Measurements from ENCODE around the gene LIME1. TPM values are rescaled to one million over a fixed set of nuclear protein-coding genes. Genes with fewer than 3 reads are reported as not detected.

LIME1 gene
- total RNA-seq, 1 experiment from 2014 or later: 27.4 TPM

DNA sequence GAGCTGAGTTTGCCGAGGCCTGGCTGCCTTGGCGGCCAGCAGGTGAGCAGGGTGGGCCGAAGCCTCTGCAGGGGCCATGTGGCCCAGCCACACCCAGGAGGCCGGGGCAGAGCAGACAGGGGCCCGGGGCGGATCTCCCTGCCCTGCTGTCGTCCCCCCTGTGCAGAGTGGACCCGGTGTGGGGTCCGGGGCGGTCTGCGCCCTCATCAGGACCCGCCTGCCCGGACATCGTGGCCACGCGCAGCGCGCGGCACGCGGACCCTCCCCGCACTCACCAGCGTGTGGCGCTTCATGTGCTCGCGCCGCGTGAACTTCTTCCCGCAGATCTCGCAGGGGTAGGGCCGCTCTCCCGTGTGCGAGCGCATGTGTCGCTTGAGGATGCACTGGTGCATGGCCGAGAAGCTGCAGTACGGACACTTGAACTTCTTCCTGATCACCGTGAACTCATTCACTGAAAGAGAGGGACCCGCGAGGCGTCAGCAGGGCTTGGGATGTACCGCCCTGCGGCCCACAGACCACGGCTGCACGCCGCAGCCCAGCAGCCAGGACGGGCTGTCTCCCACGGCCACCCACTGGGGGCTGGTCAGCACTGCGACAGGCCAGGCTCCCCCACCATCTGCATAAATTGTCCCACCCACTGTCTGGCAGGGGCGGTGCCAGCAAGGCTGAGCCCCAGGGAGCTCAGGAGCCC is 16.1 kb downstream of the LIME1 start:
- no peak overlapping the region for H3K4me2 ChIP-seq (ENCODE audit: low read length)
- ChIA-PET POLR2A (no interaction called here), CTCF (no interaction called here), RAD21 (ENCODE audit: low non-redundant PET in 1 of 2, low total read pairs in 2 of 2, uncharacterized antibody in 2 of 2, unreplicated experiment in 2 of 2) (no interaction called here)
- no peak overlapping the region for H3K9ac ChIP-seq (ENCODE audit: low read length)
- no peaks in the 10 kb centered on the region for H3K27me3 ChIP-seq (ENCODE audit: insufficient read depth, low read length)
- DNase-seq (ENCODE audit: low read depth, low spot score) (no peak), ATAC-seq (peak; percentile 39; the same call in 1 of the 2 replicates)
- no peaks in the 10 kb centered on the region for H3K9me2 ChIP-seq (ENCODE audit: insufficient read depth)
- H2AFZ ChIP-seq (ENCODE audit: low read depth, low read length, poor library complexity, severe bottlenecking): no peak overlapping the region
- no peak overlapping the region for H3K4me3 ChIP-seq (replicated peaks in 1 of 2; ENCODE audit: low read depth in 1 of 2, low read length in 2 of 2)
- no peak overlapping the region for H3K27ac ChIP-seq (ENCODE audit: low read depth, low read length)
- TF ChIP-seq, protein P1, sequence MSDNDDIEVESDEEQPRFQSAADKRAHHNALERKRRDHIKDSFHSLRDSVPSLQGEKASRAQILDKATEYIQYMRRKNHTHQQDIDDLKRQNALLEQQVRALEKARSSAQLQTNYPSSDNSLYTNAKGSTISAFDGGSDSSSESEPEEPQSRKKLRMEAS (IDR thresholded peaks at IDR 0.05): no peak
- TF ChIP-seq YY1 (IDR thresholded peaks at IDR 0.05; ENCODE audit: extremely low read depth, insufficient replicate concordance, low read depth, low read length) (no peak), POLR2A (IDR thresholded peaks at IDR 0.05; ENCODE audit: borderline replicate concordance, extremely low read depth, insufficient read depth, insufficient read length) (no peak), ELF1 (IDR thresholded peaks at IDR 0.05; ENCODE audit: borderline replicate concordance, low read depth) (no peak)
- H4K20me1 ChIP-seq (ENCODE audit: insufficient read depth): no peaks in the 10 kb centered on the region
- intact Hi-C loops (cut with micrococcal nuclease): no loop called here
- H3K79me2 ChIP-seq (ENCODE audit: insufficient read depth, low read length): no peaks in the 10 kb centered on the region
- no peaks in the 10 kb centered on the region for H3K4me1 ChIP-seq (ENCODE audit: control insufficient read depth in 1 of 2, insufficient read depth in 2 of 2, low read length in 2 of 2)
- no TSS peak for BruUV-seq (replicated peaks)
- no peaks in the 10 kb centered on the region for H3K9me3 ChIP-seq (ENCODE audit: control insufficient read depth in 1 of 2, insufficient read depth in 1 of 2, low read depth in 1 of 2, low read length in 2 of 2)
- H3K36me3 ChIP-seq (ENCODE audit: control insufficient read depth in 1 of 2, insufficient read depth in 2 of 2, low read length in 2 of 2): no peaks in the 10 kb centered on the region

DNA sequence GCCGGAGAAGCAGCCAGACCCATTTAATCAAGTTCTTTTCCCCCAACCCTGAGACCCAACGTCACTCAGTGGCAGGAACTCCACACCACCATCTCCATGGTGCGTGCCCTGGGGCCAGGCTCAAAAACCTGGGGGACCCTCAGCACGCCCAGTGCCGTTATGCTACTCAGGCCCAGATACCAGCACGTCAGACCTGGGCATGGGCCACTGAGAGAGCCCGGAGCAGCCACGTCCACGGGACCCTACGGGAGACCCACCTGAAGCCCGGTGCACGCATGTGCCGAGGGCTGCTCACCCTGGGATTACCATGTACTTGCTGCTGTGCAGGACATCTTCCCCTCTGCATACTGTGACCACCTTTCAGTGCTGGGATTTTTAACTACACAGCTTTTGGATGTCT is 16.9 kb downstream of the LIME1 start:
- DNase-seq (ENCODE audit: low read depth, low spot score) (no peak), ATAC-seq (no peak)
- Histone ChIP-seq H3K9ac (ENCODE audit: low read length) (no peak overlapping the region), H3K9me3 (ENCODE audit: control insufficient read depth in 1 of 2, insufficient read depth in 1 of 2, low read depth in 1 of 2, low read length in 2 of 2) (no peaks in the 10 kb centered on the region), H2AFZ (ENCODE audit: low read depth, low read length, poor library complexity, severe bottlenecking) (no peak overlapping the region), H3K4me3 (replicated peaks in 1 of 2; ENCODE audit: low read depth in 1 of 2, low read length in 2 of 2) (no peak overlapping the region), H3K9me2 (ENCODE audit: insufficient read depth) (no peaks in the 10 kb centered on the region), H3K4me2 (ENCODE audit: low read length) (no peak overlapping the region), H4K20me1 (ENCODE audit: insufficient read depth) (no peaks in the 10 kb centered on the region), H3K79me2 (ENCODE audit: insufficient read depth, low read length) (no peaks in the 10 kb centered on the region), H3K27ac (ENCODE audit: low read depth, low read length) (no peak overlapping the region), H3K4me1 (ENCODE audit: control insufficient read depth in 1 of 2, insufficient read depth in 2 of 2, low read length in 2 of 2) (no peaks in the 10 kb centered on the region), H3K27me3 (ENCODE audit: insufficient read depth, low read length) (no peaks in the 10 kb centered on the region), H3K36me3 (ENCODE audit: control insufficient read depth in 1 of 2, insufficient read depth in 2 of 2, low read length in 2 of 2) (no peaks in the 10 kb centered on the region)
- POLR2A ChIA-PET: no interaction called here
- intact Hi-C loops (cut with micrococcal nuclease): no loop called here
- RAD21 ChIA-PET (ENCODE audit: low non-redundant PET in 1 of 2, low total read pairs in 2 of 2, uncharacterized antibody in 2 of 2, unreplicated experiment in 2 of 2): no interaction called here
- CTCF ChIA-PET: no interaction called here
- BruUV-seq (replicated peaks): no TSS peak
- TF ChIP-seq CBX3 (IDR thresholded peaks at IDR 0.05; ENCODE audit: low read depth) (no peak), ZFX (IDR thresholded peaks at IDR 0.05) (no peak), TCF7L2 (IDR thresholded peaks at IDR 0.05; ENCODE audit: borderline replicate concordance, extremely low read depth, insufficient read depth, insufficient read length) (no peak), ELF1 (IDR thresholded peaks at IDR 0.05; ENCODE audit: borderline replicate concordance, low read depth) (no peak), SP1 (IDR thresholded peaks at IDR 0.05; ENCODE audit: low read depth) (no peak), POLR2A (IDR thresholded peaks at IDR 0.05; ENCODE audit: borderline replicate concordance, extremely low read depth, insufficient read depth, insufficient read length) (no peak), EZH2phosphoT487 (IDR thresholded peaks at IDR 0.05; ENCODE audit: borderline replicate concordance) (no peak), FOSL1 (IDR thresholded peaks at IDR 0.05; ENCODE audit: low read depth) (no peak), POLR2AphosphoS5 (IDR thresholded peaks at IDR 0.05; ENCODE audit: low read depth, low read length) (no peak), EZH2 (IDR thresholded peaks at IDR 0.05) (no peak)
- TF ChIP-seq, protein P1 (IDR thresholded peaks at IDR 0.05): no peak
- TF ChIP-seq, protein P2, sequence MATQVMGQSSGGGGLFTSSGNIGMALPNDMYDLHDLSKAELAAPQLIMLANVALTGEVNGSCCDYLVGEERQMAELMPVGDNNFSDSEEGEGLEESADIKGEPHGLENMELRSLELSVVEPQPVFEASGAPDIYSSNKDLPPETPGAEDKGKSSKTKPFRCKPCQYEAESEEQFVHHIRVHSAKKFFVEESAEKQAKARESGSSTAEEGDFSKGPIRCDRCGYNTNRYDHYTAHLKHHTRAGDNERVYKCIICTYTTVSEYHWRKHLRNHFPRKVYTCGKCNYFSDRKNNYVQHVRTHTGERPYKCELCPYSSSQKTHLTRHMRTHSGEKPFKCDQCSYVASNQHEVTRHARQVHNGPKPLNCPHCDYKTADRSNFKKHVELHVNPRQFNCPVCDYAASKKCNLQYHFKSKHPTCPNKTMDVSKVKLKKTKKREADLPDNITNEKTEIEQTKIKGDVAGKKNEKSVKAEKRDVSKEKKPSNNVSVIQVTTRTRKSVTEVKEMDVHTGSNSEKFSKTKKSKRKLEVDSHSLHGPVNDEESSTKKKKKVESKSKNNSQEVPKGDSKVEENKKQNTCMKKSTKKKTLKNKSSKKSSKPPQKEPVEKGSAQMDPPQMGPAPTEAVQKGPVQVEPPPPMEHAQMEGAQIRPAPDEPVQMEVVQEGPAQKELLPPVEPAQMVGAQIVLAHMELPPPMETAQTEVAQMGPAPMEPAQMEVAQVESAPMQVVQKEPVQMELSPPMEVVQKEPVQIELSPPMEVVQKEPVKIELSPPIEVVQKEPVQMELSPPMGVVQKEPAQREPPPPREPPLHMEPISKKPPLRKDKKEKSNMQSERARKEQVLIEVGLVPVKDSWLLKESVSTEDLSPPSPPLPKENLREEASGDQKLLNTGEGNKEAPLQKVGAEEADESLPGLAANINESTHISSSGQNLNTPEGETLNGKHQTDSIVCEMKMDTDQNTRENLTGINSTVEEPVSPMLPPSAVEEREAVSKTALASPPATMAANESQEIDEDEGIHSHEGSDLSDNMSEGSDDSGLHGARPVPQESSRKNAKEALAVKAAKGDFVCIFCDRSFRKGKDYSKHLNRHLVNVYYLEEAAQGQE (IDR thresholded peaks at IDR 0.05; ENCODE audit: low read depth): no peak
- TF ChIP-seq, protein P3, sequence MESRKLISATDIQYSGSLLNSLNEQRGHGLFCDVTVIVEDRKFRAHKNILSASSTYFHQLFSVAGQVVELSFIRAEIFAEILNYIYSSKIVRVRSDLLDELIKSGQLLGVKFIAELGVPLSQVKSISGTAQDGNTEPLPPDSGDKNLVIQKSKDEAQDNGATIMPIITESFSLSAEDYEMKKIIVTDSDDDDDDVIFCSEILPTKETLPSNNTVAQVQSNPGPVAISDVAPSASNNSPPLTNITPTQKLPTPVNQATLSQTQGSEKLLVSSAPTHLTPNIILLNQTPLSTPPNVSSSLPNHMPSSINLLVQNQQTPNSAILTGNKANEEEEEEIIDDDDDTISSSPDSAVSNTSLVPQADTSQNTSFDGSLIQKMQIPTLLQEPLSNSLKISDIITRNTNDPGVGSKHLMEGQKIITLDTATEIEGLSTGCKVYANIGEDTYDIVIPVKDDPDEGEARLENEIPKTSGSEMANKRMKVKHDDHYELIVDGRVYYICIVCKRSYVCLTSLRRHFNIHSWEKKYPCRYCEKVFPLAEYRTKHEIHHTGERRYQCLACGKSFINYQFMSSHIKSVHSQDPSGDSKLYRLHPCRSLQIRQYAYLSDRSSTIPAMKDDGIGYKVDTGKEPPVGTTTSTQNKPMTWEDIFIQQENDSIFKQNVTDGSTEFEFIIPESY (IDR thresholded peaks at IDR 0.05; ENCODE audit: extremely low read depth, insufficient replicate concordance, low read length): no peak
